SK-N-DZ (cell line): ENCODE results near the gene ZNF768.
A peak's percentile ranks its signal among the peaks of the same experiment; 100 is the strongest.
"Not testable (repeated sequence)": the region's sequence is repeated elsewhere in the genome, so short reads cannot be mapped to it uniquely, and the experiment has no call there.

Source experiments
- DNase-seq: peaks from one replicate; pipeline ENCODE4 v3.0.0-alpha.2; 2015; ENCODE audit warnings: low spot score

The ZNF768 gene

DNA sequence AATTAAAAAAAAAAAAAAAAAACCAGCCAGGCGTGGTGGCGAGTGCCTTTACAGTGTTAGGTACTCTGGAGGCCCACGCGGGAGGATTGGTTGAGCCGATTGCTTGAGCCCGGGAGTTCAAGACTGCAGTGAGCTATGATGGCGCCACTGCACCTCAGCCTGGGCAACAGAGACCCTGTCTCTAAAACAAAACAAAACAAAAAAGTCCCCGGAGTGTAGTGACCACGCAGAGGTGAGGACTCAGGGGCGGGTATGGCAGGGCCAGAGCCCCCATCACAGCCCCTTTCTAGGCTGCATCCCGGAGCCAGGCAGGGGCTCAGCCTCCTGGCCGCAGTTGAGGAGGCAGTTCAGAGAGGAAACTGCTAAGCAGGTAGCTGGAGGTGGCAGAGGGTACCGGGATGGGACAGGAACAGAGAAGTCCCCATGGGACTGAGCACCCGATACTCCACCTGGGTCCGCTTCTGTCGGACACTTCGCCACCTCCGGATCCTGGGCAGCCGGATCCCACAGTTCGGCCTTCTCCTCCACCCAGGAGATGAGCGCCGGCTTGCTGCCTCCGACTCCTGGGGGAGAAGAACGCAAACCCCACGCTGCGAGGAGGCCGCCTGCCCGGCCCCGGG is 7.5 kb upstream of the ZNF768 start:
- no peak for DNase-seq

DNA sequence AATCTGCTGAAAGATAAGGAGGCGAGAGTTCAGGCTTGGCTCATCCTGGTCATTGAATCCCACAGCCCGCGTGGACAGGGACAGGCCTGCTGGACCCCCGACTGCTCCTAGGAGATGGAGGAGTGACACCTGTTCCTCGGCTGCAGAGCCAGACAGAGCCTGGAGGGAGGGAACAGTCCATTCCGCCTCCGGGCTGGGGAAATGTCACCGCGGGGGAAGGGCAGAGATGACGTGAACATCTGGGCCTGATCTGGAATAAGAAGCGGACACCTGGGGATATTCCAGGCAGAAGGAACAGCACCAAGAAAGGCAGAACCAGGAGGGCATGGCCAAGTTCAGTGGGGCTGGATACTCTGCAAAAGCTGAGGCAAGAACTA is 6.8 kb upstream of the ZNF768 start:
- no peak for DNase-seq

DNA sequence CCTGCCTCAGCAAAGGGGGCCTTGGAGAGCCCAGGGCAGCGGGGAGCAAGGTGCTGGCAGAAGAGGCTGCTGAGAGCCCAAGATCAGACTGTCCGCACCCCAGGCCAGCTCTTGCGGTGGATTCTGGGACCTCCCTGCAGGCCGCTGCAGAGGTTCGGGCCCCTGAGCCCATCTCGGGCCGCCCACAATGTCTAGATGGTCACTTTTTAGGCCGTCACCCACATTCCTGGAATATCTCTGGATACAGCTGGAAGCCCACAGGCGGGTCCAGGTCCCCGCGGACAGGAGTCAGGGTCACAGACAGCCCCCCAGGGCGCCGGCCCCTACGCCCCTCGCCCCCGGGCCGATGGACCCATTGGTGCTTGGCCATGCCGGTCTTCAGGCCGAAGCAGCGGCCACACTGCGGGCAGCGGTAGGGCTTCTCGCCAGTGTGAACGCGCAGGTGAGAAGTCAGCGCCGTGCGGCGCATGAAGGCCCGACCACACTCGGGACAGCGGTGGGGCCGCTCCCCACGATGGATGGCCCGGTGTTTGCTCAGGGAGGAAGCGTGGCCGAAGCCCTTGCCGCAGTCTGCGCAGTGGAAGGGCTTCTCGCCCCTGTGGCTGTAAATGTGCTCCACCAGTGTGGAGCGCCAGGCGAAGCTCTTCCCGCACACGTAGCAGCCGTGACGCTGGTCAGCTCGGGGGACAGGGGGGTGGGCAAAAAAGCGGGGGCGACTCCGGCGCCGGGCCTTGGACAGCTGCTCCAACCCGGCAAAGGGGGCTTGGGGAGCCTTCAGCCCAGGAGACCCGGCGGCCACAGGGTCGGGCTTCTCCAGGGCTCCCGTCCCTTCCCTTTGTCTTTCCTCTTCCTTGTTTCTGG is 6.1 kb upstream of the ZNF768 start:
- DNase-seq: no peak

DNA sequence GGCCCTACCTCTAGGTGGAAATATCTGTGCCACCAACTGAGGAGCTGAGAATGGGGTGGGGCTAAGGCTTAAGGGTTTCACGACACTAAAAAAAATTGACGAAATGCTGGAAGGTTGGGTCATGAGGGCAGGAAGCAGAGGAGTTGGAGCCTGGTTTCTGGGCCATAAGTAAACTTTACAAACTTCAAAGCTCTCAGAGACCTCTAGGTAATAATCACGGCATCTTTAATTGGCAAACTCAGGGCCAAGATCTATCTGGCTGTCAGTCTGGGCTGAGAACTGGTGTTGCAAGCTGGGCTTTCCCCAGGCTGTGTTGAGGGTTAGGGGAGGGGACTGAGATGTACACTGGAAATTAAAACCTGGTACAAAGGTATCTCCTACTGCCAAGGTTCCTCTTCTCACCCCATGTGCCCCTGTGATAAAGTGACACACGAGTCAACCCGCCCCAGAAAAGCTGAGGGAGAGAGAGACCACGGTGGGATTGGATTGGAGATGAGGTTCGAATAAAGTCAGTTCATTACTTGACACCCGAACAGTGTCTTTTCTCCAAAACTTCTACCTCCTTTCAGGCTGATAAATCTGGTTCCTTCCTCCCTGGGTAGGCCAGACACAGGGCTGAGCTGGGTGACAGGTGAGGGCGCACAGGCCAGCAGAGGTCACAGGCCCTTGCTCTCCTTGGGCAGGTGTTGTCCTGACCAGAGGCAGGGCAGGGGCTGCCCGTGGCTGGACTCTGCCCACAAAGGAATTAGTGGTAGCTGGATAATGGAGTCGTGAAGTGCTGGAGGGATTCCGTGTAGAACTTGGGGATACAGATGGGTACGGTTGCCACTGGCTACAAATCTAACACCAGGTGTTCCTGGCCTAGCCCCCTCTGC is 4.0 kb upstream of the ZNF768 start:
- DNase-seq: no peak

DNA sequence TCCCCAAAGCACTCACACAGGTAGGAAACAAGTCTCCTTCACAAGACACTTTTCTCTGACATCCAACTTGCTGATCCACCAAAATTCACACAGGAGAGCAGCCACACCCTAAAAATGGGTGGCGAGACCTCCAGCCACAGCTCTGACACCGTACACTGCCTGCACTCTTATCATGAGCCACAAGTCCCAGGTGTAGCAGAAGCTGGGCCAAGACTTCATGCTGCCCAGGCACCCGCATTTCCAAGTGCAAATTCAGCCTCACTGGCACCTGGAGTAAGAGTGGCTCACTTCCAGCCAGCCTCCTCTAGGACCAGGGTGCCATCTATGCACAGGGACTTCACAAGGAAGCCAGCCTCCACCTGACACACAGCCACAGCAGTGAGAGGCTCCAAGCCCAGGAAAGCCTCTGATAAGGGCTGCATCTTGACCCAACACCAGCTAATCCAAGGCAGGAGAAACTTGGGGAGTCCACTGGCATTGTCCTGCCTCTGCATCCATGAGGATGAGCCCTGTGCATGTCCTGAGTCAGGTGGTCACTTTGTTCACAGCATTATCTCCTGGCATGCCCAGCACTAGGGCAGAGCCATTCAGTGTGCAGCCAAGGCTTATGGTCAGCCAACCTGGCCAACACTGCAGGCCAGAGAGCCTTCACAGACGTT is 2.6 kb upstream of the ZNF768 start:
- no peak for DNase-seq

DNA sequence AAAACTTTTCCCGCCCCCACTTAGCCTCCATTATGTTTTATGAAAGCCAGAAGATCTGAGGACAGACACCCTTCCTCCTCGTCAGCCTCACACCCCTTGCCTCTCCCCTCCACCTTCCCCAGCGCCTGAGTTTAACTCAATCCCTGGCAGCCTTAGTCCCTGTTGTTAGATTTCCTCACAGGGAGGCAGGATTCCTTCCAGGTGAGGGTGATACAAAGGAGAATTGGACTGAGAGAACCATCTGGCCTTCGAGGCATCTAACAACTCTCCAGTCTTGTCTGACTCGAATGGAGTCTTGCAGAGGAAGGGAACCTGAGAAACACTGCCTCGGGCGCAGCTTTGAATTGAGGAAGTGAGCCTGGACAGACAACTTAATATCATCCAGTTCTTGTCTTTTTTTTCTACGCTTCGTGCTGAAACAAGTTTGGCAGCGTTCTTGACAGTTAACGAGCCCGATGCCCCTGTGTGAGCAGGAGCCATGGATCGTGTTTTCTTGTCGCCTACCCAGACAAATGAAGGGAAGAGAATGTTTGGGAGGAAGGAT is 1.3 kb upstream of the ZNF768 start:
- DNase-seq: no peak

DNA sequence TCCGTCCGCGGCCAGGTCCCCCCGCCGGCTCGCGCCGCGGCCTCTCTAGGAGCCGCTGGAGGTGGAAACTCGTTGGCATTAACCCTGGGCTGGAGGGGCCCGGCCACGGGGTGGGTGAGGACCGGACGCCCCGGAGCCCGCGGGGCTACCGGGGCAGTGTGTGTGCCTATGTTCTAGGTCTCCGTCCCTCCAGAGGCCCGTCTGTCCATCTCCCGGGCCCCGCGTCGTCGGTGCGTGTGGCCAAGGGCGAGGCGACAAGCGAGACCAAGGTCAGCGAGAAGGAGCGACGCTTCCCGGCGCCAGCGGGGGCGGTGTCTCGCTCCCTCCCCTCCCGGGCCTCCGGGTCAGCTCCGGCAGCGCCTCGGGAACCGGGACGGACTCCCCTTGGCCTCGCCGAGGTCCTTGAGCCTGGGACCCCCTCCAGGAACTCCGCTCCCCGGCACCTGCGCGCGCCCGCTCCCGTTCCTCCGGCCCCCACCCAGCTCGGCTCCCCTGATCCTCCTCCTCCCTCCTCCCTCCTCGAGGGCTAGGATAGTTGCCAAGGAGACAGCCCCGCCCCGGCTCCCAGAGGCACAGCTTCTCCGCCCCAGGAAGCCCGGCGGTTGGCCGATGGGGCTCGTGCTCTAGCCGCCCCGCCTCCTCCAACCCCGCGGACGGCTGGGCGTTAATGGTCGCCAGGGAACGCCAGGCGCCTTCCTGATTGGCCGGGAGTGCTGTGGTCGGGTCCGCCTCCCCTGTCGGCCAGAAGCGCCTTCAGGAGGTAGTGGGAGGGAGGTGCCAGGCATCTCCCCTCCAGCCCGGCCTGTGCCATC is 663 bp upstream of the ZNF768 start:
- peak; percentile 98 for DNase-seq

DNA sequence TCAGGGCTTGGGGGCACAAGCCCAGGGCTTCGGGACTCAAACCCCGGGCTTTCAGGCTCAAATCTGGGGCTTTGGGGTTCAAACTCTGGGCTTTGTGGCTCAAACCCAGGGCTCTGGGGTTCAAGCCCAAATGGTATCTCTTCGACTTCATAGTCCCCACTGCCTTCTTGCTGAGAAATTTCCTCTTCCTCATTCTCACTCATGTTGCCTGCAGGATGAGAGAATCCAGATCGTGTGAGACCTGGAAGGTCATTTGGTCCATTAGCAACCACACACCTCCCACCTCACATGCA is 576 bp downstream of the ZNF768 start:
- no peak for DNase-seq

DNA sequence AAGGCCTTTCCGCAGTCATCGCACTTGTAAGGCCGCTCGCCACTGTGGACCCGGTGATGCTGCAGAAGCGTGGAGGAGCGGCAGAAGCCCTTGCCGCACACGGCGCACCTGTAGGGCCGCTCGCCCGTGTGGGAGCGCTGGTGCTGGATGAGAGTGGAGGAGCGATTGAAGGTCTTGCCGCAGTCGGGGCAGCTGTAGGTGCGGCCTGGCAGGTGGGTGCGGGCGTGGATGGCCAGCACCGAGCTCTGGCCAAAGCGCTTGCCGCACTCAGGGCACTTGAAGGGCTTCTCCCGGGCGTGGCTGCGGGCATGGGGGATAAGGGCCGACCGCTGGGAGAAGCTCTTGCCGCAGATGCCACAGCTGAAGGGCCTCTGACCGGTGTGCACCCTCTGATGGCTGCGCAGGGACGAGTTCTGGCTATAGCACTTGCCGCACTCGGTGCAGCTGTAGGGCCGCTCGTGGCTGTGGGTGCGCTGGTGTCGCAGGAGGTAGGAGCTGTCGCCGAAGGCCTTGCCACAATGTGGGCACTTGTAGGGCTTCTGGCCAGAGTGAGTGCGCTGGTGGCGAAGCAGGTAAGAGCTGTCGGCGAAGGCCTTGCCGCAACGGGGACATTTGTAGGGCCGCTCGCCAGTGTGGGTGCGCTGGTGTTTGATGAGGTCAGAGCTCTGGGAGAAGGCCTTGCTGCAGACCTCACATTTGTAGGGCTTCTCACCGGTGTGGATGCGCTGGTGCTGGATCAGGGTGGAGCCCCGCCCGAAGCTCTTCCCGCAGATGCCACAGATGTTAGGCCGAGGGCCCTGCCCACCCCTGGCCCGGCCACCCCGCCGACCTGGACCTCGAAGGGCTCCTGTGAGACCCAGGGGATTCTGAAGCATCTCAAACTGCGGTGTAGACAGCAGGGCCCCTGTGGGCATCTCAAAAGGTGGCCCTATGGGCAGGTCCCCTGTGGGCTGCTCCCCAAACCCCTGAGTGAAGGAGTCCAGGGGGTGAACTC is 1.5 kb downstream of the ZNF768 start:
- DNase-seq: no peak

DNA sequence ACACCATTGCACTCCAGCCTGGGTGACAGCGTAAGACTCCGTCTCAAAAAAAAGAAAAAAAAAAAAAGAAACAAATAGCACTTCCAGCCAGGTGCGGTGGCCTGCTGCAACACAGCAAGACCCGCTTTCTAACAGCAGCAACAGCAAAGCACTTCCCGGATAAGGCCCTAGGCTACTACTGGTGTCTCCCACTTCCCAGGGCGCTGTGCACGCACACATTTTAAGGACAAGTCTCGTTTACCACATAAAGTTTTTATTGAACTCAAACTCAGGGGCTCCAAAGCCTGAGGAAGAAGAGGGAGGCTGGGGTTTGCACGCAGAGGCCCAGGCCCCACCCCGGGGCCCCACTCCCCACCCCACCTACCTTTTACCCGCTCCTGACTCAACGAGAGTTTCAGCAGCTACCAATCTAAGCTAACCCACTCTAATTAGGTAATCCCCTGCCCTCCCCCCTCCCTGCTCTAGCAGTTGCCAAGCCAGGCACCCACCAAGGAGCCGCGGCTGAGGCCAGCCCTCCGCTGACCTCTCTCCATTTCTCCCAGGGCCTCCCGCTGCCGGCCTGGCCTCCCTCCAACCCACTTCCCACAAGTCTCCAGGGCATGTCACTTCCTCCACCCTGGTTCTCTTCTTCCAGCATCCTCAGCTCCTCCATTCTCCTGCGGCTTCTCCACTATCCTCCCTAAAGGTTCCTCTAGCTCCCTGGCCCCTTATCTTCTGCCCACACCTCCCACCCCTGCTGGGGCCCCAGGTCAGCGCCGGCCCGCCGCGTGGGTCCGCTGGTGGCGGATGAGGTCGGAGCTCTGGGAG is 2.4 kb downstream of the ZNF768 start:
- DNase-seq: no peak

DNA sequence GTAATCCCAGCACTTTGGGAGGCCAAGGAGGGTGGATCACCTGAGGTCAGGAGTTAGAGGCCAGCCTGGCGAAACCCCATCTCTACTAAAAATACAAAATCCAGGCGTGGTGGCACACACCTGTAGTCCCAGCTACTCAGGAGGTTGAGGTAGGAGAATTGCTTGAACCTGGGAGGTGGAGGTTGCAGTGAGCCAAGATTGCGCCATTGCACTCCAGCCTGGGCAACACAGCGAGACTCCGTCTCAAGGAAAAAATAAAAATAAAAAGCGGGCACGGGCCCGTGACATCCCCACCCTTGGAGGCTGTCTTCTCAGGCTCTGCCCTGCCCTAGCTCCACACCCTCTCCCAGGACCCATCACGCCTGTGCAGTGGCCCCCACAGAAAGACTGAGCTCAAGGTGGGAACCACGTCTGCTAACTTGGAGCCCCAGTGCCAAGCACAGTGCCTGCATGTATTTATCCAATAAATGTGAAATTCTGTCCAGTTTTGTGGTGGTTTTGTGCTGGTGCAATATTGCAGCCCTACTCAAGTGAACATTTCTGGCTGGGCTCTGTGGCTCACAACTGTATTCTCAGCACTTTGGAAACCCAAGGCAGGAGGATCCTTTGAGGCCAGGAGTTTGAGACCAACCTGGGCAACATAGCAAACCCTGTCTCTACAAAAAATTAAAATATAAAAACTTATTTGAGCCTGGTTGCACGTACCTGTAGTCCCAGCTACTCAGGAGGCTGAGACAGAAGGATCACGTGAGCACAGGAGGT is 3.5 kb downstream of the ZNF768 start:
- not testable (repeated sequence) for DNase-seq

DNA sequence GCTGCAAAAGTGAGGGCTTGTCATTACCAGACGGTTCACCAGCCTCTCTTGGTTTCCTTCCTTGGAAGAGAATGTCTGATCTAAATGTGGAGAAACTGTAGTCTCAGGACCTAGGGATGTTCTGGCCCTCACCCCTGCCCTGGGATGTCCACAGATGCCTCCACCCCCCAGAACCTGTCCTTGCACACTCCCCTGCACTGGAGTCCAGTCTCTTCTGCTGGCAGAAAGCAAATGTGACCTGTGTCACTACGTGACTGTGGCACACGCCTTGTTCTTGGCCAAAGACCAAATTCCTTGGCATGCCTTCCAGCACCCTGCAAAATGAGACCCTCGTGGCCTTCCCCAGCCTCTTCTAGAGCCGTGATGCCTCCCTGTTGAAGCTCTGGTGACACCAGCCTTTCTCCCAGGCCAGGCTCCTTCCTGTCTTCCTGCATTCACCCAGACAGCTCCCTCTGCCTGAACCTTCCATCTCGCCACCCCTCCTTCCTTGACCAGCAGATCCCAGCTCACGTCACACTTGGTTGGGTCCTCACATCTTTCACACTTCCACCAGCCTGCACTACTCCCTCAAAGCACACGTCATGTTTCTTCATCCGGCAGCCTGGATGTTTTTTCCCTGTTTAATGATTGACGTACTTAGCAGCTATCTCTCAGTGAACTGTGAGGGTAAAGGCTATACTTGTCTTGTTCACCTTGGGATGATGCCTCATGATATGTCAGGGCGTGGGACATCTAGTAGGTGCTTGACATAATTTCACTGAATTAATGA is 4.3 kb downstream of the ZNF768 start:
- peak; percentile 37 for DNase-seq

DNA sequence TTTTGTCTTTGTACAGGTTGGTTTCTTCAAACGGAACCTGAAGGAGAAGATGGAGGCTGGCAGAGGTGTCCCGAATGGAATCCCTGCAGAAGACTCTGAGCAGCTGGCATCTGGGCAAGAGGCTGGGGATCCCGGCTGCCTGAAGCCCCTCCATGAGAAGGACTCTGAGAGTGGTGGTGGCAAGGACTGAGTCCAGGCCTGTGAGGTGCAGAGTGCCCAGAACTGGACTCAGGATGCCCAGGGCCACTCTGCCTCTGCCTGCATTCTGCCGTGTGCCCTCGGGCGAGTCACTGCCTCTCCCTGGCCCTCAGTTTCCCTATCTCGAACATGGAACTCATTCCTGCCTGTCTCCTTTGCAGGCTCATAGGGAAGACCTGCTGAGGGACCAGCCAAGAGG is 4.9 kb downstream of the ZNF768 start:
- DNase-seq: no peak

DNA sequence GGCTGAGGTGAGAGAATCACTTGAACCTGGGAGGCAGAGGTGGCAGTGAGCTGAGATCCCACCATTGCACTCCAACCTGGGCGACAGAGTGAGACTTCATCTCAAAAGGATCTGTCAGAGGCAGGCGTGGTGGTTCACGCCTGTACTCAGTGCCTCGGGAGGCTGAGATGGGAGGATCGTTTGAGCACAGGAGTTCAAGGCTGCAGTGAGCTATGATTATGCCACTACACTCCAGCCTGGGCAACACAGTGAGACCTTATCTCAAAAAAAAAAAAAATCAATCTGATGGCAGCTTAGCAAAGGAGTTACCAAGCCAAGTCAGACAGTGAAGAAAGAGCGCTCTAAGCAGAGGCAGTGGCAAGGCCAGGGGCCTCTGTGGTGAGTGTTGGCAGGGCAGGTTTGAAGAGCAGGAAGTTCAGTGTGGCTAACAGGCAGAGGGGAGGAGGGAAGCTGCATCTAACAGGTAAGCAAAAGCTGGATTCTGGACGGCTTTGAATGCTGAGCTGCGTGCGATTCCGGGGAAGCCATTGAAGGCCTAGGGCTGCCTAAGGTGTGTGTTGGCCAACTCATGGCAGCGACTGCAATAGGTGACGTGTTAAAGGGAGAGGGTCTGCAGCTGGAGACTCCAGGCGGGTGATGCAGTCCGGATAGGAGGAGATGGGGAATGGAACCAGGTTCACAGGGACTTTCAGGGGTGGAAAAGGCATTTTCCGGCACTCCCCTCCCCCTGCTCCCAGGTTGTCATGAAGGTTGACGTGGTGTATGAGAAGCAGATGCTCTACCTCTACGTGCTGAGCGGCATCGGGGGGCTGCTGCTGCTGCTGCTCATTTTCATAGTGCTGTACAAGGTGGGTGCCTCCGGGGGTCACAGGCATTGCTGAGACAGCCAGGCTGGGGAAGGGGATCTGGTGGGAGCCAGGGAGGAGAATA is 7.0 kb downstream of the ZNF768 start:
- no peak for DNase-seq

DNA sequence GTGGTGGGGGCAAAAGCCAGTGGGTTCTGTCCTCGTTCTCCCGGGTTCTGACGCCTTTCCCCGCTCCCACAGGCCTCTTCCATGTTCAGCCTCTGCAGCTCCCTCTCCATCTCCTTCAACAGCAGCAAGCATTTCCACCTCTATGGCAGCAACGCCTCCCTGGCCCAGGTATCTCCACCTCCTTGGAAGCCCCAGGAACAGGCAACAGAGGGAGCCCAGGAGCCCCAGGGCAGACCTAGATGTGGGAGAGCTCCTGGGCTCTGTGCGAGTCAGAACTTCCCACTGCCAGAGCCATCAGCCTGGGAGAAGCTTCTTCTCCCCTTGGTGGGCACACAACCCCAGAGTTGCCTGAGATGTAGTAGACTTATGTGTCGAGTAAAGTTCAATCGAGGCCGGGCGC is 7.8 kb downstream of the ZNF768 start:
- no peak for DNase-seq

DNA sequence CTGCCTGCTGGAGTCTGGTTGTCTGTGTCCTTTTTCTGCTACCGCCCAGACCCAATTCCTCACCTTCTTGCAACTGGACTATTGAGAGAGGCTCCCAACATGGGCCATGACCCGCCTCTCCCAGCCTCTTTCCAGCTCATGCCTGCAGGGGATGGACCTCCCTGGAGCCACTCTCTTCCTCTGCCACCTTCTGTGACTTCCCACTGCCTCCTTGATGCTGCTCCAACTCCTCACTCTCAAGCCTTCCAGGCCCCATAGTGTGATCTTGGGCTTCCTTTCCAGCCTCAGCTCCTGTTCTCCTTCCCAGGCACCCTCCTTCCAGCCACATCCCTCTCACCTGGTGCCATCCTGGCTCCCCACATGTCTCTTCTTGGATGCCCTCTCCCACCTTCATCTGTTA is 11.1 kb downstream of the ZNF768 start:
- DNase-seq: no peak
